NCI-H460 (cell line): ENCODE measurements around the gene MORN5. TPM values are rescaled to one million over a fixed set of nuclear protein-coding genes. Genes with fewer than 3 reads are reported as not detected.

Source experiments
- DNase-seq: peaks from one replicate; pipeline ENCODE4 v3.0.0-alpha.2; 2016; ENCODE audit warnings: low read depth; ENCODE audit errors: extremely low read depth
- total RNA-seq: library from RNA; depleted of rRNA; stranded (reverse); fragments of >200 nt; shearing (Covaris generic); gene quantifications from 2 replicates; pipeline ENCODE4 v1.2.3, GENCODE V29; 2014

The MORN5 gene
- total RNA-seq, 1 experiment from 2014 or later, result not detected

- DNase-seq, result no peak
Measured at GRCh38 chr9:122140368-122141193, 19.1 kb upstream of the MORN5 start.

- DNase-seq, result no peak
Measured at GRCh38 chr9:122141671-122142070, 18.0 kb upstream of the MORN5 start.

GRCh38 chr9:122143296-122143695 lies 16.4 kb upstream of the MORN5 start:
- no peak for DNase-seq

GRCh38 chr9:122143876-122144405 lies 15.8 kb upstream of the MORN5 start:
- DNase-seq, result no peak

GRCh38 chr9:122144836-122145591 lies 14.7 kb upstream of the MORN5 start:
- DNase-seq, result no peak

GRCh38 chr9:122145592-122145863 lies 14.2 kb upstream of the MORN5 start:
- DNase-seq, result no peak

GRCh38 chr9:122151267-122151828 lies 8.4 kb upstream of the MORN5 start:
- DNase-seq, result no peak

- no peak for DNase-seq
Measured at GRCh38 chr9:122155796-122156195, 3.9 kb upstream of the MORN5 start.

- peak; percentile 22 for DNase-seq
Measured at GRCh38 chr9:122158202-122158601, 1.5 kb upstream of the MORN5 start.

DNA sequence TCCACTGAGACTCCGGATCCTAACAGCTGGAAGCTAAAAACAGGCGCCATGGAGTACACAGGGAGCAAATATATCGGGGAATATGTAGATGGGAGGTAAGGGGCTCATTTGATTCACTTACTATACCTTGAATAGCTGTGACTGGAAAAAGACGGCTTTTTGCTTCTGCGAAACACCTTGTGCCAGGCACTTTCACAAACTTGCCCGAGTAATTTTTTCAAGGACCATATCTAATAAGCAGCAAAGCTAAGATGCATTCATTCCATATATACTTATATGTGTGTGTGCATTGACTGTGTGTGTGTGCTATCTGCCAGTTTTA lies 178 bp downstream of the MORN5 start:
- DNase-seq, result no peak

DNA sequence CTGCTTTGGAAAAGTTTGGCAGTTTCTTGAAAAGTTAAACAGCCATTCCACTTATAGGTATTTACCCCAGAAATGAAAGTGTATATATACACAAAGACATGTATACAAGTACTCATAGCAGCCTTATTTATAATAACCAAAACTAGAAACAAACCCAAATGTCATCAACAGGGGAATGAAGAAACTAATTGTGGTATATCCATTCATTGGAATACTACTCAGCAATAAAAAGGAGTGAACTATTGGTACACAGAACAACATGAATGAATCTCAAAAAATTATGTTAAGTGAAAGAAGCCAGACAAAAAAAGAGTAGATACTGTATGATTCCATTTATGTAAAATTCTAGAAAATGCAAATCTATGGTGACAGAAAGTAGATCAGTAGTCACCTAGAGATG lies 2.7 kb downstream of the MORN5 start:
- DNase-seq, result no peak

DNA sequence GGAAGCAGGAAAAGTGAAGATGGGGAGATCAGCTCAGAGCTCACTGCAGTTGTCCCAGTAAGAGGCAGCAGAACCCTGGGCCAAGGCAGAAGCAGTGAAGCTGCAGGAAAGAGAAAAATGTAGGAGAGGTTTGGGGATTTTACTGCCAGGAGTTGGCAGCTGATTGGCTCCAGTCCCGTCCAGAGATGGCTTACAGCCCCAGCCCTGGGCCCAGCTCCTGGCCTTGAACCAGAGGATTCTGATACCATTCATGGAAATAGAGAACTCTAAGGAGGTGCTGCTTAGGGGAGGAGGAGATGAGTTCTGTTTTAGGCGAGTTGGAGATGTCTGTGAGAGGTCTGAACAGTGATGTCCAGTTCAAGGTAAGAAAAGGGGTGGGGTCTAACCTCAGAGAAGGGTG lies 4.6 kb downstream of the MORN5 start:
- DNase-seq, result no peak

DNA sequence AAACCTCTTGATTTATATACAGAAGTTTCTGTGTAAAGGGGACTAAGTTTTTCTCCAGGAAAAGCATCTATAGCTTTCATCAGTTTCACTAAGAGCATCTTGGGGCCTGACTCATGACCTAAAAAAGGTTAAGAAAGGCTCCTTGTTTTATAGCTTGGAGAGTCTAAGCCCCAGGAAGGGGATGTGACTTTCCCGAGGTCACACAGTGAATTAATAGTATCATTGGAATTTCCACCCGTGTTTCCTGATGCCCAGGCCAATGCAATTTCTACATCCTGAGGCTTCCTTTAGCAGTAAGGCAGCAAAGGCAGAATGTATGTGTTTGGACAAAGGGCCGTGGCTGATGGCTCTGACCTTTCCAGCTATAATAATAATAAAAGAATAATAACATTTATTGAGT lies 8.6 kb downstream of the MORN5 start:
- DNase-seq, result no peak

DNA sequence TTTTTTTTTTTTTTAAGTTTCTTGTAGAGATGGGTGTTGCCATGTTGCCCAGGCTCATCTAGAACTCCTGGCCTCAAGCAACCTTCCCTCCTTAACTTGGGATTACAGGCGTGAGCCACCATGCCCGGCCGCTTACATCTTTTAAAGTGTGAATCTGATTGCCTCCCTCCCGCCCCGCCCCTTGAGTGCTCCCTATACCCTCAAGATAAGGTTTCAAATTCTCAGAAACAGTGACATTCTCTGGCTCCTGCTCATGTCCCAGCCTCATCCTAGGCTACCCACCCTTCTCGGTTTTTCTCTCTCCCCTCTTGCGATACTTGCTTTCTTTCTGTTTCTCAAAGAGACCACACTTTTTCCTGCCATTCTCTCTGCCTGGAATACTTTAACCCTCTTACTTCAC lies 12.4 kb downstream of the MORN5 start:
- no peak for DNase-seq

GRCh38 chr9:122173670-122174069 lies 14.0 kb downstream of the MORN5 start:
- no peak for DNase-seq

DNA sequence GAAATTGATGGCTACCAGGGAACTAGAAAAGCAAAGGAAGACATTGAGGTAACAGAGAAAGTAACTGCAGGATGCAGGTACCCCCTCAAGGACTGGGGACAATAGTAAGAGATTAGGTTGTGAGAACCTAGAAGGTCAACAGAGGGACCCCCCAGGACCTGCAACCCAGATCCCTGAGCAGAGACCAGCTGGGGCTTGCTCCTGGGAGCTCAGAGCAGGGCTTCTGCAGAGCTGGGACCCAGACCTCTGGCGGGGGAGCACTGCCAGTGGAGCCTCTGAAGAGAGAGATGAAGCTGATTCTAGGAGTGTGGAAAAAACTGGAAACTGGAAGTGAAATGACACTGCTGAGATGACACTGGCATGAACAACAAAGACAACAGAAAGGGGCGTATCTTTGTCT lies 17.2 kb downstream of the MORN5 start:
- no peak for DNase-seq

DNA sequence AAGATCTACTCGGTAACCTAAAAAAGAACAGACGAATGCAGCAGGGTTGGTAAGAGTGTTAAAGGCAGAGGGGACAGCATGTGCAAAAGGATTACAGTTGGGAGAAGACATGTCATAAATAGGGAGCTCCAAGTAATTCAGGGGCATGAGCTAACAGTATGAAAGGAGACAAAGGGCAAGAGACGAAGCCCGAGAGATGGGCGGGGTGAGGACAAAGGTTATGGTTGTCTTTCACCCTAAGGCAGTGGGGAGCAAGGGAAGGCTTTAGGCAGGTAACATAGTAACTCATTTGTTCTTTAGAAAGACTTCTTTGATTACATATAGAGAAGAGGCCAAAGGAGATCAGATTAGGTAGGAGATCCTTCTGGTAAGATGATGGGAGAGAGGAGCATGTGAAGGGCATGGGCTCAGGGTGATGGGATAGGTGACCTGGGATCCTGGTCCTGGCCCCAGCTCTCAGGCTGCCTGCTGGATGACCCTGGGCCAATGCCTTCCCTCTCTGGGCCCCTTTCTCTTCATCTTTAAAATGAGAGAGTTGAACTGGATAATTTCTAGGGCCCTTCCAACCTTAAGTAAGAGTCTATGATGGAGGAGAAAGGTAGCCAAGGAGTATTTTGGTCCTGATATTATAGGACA lies 19.5 kb downstream of the MORN5 start:
- DNase-seq, result no peak

DNA sequence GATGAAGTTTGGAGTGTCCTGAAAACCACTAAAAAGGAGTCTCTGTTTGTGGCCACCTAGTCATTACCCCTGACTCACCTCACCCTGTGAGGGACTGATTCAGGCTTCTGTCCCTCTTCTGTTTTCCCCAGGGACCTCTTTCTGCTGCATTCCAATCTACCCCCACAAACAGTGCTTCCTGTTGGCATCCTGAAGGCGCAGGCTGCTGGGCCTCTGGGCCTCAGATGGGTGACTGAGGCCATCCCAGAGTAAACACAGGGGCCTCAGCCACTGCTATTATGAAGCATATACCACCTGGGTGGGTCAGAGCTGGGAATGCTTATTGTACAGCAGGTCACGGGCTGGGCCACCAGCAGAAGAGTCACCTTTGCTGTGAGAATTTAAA lies 20.0 kb downstream of the MORN5 start:
- DNase-seq, result no peak

- no peak for DNase-seq
Measured at GRCh38 chr9:122180633-122181032, 20.9 kb downstream of the MORN5 start.

DNA sequence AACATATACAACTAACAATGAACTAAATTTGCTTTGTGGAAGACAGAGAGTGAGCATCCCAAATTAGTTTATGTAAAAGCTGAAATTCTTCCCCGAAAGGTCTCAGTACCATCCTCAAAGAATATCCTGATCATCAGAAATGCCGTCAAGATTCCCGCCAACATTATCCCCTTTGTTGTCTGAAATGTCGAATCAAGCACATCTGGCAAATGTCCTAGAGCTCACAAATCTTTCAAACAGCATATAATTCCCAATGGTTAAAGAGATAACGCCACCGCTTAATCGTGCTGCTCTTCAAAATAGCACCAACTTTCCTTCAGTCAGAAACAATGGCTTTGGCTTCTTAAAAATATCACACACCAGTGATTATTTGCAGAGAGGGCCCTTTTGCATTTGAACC lies 23.8 kb downstream of the MORN5 start:
- no peak for DNase-seq

DNA sequence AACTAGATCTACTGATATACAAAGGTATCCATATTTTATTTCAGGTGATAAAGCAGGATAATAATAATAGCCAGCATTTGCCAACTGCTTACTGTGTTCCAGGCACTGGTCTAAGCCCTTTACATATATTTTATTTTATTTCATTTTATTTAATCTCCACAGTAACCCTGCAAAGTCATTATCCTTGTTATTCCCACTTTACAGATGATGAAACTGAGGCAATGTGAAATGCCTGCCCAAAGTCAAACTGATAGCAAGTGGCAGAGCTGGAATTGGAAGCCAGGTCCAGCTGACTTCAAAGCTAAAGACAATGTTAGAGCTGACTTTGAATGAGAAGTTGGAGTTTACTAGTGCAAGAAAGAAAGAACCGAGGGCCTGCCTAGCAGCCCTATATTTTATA lies 24.8 kb downstream of the MORN5 start:
- DNase-seq, result no peak

DNA sequence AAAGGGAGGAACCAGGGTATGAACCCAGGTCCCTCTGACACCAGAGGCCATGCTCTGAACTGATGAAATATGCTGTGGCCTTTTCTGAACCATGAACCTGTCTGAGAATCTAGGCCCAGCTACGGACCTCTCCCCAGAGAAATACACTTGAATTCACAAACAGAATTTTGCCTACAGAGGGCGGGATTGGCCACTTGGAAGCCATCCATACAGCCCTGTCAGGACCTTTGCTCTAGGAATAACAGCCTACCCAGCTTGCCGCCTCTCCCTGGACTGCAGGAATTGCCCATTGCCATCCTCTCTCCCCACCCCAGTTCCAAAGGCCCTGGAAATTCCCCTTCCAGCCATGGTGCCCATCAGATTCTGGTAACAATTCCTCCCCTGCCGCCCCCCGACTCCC lies 26.6 kb downstream of the MORN5 start:
- no peak for DNase-seq
